ENCODE results near the gene TLE5. TPM values are rescaled to one million over a fixed set of nuclear protein-coding genes. Genes with fewer than 3 reads are reported as not detected.

Gene TLE5
- total and polyA plus RNA-seq, 10 of the 15 experiments (the other 5 are each of a cell fraction or from before 2014, with no cell fraction given): 2.5 to 373 (median 154) TPM

- no peak for ATAC-seq
- Histone ChIP-seq H3K4me3 (no peak overlapping the region), H3K4me1 (ENCODE audit: control insufficient read depth, insufficient read depth, low read length) (no peaks in the 10 kb centered on the region), H3K36me3 (ENCODE audit: control insufficient read depth in 2 of 2, insufficient read depth in 2 of 2, low read length in 1 of 2) (no peaks in the 10 kb centered on the region), H3K4me2 (ENCODE audit: control insufficient read depth, insufficient read depth) (no peak overlapping the region), H3K79me2 (ENCODE audit: control insufficient read depth, insufficient read depth, low read length) (no peaks in the 10 kb centered on the region), H3K9ac (ENCODE audit: control insufficient read depth, insufficient read depth, low read length) (no peak overlapping the region), H2AFZ (ENCODE audit: control insufficient read depth, low read depth, low read length) (no peak overlapping the region), H4K20me1 (ENCODE audit: control insufficient read depth, insufficient read depth) (no peaks in the 10 kb centered on the region), H3K9me3 (replicated peaks; ENCODE audit: control insufficient read depth, insufficient read depth, low read length) (no peaks in the 10 kb centered on the region), H3K27ac (ENCODE audit: control insufficient read depth, insufficient read depth) (no peak overlapping the region), H3K27me3 (replicated peaks in 1 of 2; ENCODE audit: control insufficient read depth in 2 of 2, insufficient read depth in 2 of 2, low read length in 1 of 2) (no peaks in the 10 kb centered on the region)
- BruUV-seq (replicated peaks): no TSS peak
- TF ChIP-seq ZNF207 (IDR thresholded peaks at IDR 0.05; ENCODE audit: borderline replicate concordance): no peak
- TF ChIP-seq EED (IDR thresholded peaks at IDR 0.05; ENCODE audit: low read depth): no peak
- no peak for TF ChIP-seq NFIC (IDR thresholded peaks at IDR 0.05; ENCODE audit: low read depth, low read length)
- TF ChIP-seq NFYB (IDR thresholded peaks at IDR 0.05; ENCODE audit: insufficient read depth, low read depth, low read length): no peak
- TF ChIP-seq POLR2AphosphoS5 (IDR thresholded peaks at IDR 0.05; ENCODE audit: low read length): no peak
- TF ChIP-seq PRDM15 (CRISPR knock-in tag; IDR thresholded peaks at IDR 0.05): no peak
- TF ChIP-seq ATF7 (IDR thresholded peaks at IDR 0.05; ENCODE audit: low read depth): no peak
- no peak for TF ChIP-seq NRF1 (conservative IDR thresholded peaks at IDR 0.05; ENCODE audit: low read depth, low read length)
- no peak for TF ChIP-seq SIX5 (IDR thresholded peaks at IDR 0.05; ENCODE audit: low read depth, low read length, severe bottlenecking)
- no peak for TF ChIP-seq RELB (IDR thresholded peaks at IDR 0.05; ENCODE audit: low read depth)
- TF ChIP-seq TCF3 (IDR thresholded peaks at IDR 0.05; ENCODE audit: borderline replicate concordance, insufficient read depth, low read depth, low read length): no peak
- no peak for TF ChIP-seq ZNF217 (IDR thresholded peaks at IDR 0.05)
- TF ChIP-seq E4F1 (IDR thresholded peaks at IDR 0.05; ENCODE audit: borderline replicate concordance, partially characterized antibody): no peak
- TF ChIP-seq SMAD5 (IDR thresholded peaks at IDR 0.05; ENCODE audit: low read depth): no peak
- no peak for TF ChIP-seq MTA2 (IDR thresholded peaks at IDR 0.05; ENCODE audit: low read depth)
- TF ChIP-seq KDM1A (IDR thresholded peaks at IDR 0.05; ENCODE audit: borderline replicate concordance): no peak
- no peak for FAIRE-seq
- in situ Hi-C loops (cut with MboI) (no loop called here), intact Hi-C loops (cut with micrococcal nuclease; ENCODE audit: unreplicated experiment) (no loop called here)
- ChIA-PET RAD21 (ENCODE audit: unreplicated experiment) (no interaction called here), POLR2A (no interaction called here), SMC1A (ENCODE audit: uncharacterized antibody, unreplicated experiment) (no interaction called here), CTCF (interaction anchor here (0.8 to 1.3 kb wide), 2 partner anchors 19 to 134 kb away, joined by 4 read pairs; no protein-coding TSS in a partner anchor)
- 53% methylated on average over 10 of the region's 10 CpGs for WGBS (ENCODE audit: insufficient coverage, insufficient replicate concordance, low lambda C conversion rate, missing lambda C conversion rate)
- DNase-seq (ENCODE audit: low read depth, low spot score): no peak
Observed at GRCh38 chr19:3084943-3085342, 22.6 kb upstream of the TLE5 start.

Data from GM12878 (cell line).